Activated CD8-positive, alpha-beta T cell treated with anti-CD3 and anti-CD28 coated beads for 36 hours (primary cell): Measurements from ENCODE around the gene CAMP. TPM values are rescaled to one million over a fixed set of nuclear protein-coding genes. Genes with fewer than 3 reads are reported as not detected.

Experiments used
- ATAC-seq: fragments of 200-7000 bp; cut with Tn5 transposase; one replicate; pipeline ENCODE4 v1.10.0; 2021; ENCODE audit warnings: mild to moderate bottlenecking, moderate library complexity
- CTCF ChIA-PET: fragments of 350-600 bp; sonication (Branson Sonifier 250); formaldehyde crosslinking; loops from one replicate; lab custom pipeline; 2021; ENCODE audit warnings: antibody characterized with exemption; lab: Charles Lee
- POLR2A ChIA-PET: fragments of 350-600 bp; sonication (Branson Sonifier 250); formaldehyde crosslinking; loops from one replicate; lab custom pipeline; 2021; ENCODE audit warnings: antibody characterized with exemption; lab: Charles Lee
- DNase-seq: peaks from one replicate; pipeline ENCODE4 v3.0.0-alpha.2; 2020
- H3K27ac Mint-ChIP-seq: one replicate; pipeline ENCODE4 v1.8.0; 2021; ENCODE audit warnings: mild to moderate bottlenecking, mixed read lengths
- H3K27me3 Mint-ChIP-seq: one replicate; pipeline ENCODE4 v1.8.0; 2021; ENCODE audit warnings: mixed read lengths
- H3K36me3 Mint-ChIP-seq: one replicate; pipeline ENCODE4 v1.8.0; 2021; ENCODE audit warnings: low read depth, mixed read lengths
- H3K4me1 Mint-ChIP-seq: one replicate; pipeline ENCODE4 v1.8.0; 2021; ENCODE audit warnings: low read depth, mixed read lengths
- H3K4me3 Mint-ChIP-seq: one replicate; pipeline ENCODE4 v1.8.0; 2021; ENCODE audit warnings: mild to moderate bottlenecking, moderate library complexity, mixed read lengths
- H3K9me3 Mint-ChIP-seq: one replicate; pipeline ENCODE4 v1.8.0; 2021; ENCODE audit warnings: mixed read lengths
- intact Hi-C: fragments of 100-400 bp; cut with micrococcal nuclease; formaldehyde crosslinking; loops from one replicate; pipeline ENCODE4 v1.10.0; 2022
- total RNA-seq, 2 experiments: library from RNA; stranded (reverse); gene quantifications; one replicate each; pipeline ENCODE4 v1.2.3, GENCODE V29; 2021
- TF ChIP-seq, protein P1 (sequence below): fragments of 200-600 bp; IDR thresholded peaks from one replicate; pipeline ENCODE4 v1.8.0; 2022; ENCODE audit warnings: antibody characterized with exemption, mild to moderate bottlenecking

Gene CAMP
- total RNA-seq, 2 experiments from 2014 or later, result not detected

DNA sequence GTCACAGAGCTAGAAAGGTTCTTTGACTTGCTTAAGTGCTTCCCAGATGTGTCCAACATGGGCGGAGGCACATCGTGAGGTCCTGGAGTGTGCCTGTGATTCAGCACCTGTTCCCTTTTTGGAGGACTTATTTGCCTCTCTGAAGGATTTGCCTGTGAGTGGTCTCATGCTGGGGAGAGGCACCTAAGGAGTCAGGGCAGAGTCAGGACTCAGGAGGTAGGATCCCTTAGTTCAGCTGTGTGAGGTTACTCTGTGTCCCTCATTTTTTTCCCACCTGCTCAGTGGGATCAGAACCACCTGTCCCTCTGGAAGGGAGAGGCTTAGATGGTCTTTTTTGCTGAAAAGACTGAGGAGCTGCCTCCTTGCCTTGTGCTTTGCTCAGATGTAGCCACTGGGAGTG is 20.6 kb downstream of the CAMP start:
- H3K27ac Mint-ChIP-seq, result no peak overlapping the region
- peak overlapping the region; percentile 46 for H3K4me3 Mint-ChIP-seq
- TF ChIP-seq, protein P1, sequence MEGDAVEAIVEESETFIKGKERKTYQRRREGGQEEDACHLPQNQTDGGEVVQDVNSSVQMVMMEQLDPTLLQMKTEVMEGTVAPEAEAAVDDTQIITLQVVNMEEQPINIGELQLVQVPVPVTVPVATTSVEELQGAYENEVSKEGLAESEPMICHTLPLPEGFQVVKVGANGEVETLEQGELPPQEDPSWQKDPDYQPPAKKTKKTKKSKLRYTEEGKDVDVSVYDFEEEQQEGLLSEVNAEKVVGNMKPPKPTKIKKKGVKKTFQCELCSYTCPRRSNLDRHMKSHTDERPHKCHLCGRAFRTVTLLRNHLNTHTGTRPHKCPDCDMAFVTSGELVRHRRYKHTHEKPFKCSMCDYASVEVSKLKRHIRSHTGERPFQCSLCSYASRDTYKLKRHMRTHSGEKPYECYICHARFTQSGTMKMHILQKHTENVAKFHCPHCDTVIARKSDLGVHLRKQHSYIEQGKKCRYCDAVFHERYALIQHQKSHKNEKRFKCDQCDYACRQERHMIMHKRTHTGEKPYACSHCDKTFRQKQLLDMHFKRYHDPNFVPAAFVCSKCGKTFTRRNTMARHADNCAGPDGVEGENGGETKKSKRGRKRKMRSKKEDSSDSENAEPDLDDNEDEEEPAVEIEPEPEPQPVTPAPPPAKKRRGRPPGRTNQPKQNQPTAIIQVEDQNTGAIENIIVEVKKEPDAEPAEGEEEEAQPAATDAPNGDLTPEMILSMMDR, result no peak
- POLR2A ChIA-PET, result interaction anchor here (0.7 to 1.0 kb wide), 3 partner anchors 22 to 56 kb away, joined by 3 to 5 read pairs (median 3); partner anchors contain the start of gene CDC25A
- CTCF ChIA-PET, result interaction anchor here (0.6 to 0.9 kb wide), 2 partner anchors 10 to 193 kb away, joined by 3 read pairs; no protein-coding TSS in a partner anchor
- ATAC-seq (no peak), DNase-seq (no peak)
- intact Hi-C loops, result no loop called here
- peaks cover 43% of the 10 kb centered on the region for H3K4me1 Mint-ChIP-seq
- H3K9me3 Mint-ChIP-seq, result no peaks in the 10 kb centered on the region
- H3K27me3 Mint-ChIP-seq, result no peaks in the 10 kb centered on the region
- peaks cover 29% of the 10 kb centered on the region for H3K36me3 Mint-ChIP-seq

DNA sequence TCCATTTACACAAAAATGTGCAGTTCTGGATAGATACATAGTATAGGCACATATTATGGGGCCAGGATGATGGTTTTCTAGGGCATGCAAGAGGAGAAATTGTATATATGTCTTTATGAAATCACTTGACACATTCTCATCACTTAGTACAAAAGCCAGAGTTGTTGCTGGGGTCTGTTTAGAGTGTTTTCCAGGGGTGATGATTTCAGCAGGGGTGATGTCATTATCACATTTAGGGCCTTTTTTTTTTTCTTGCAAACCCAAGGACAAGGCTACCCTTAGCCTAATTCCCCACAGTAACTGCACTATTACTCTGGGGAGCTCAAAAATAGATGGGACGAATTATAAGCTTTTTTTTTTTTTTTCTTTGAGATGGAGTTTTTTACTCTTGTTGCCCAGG is 21.2 kb downstream of the CAMP start:
- H3K9me3 Mint-ChIP-seq, result no peaks in the 10 kb centered on the region
- no peak overlapping the region for H3K4me3 Mint-ChIP-seq
- TF ChIP-seq, protein P1, result no peak
- no peak for DNase-seq
- intact Hi-C loops, result no loop called here
- H3K4me1 Mint-ChIP-seq, result peaks cover 43% of the 10 kb centered on the region
- ATAC-seq, result no peak
- no peak overlapping the region for H3K27ac Mint-ChIP-seq
- CTCF ChIA-PET, result interaction anchor here (1.4 kb wide), 1 partner anchor 12 kb away, joined by 4 read pairs; no protein-coding TSS in a partner anchor
- POLR2A ChIA-PET, result interaction anchor here (0.7 to 1.0 kb wide), 4 partner anchors 10 to 56 kb away, joined by 3 to 5 read pairs (median 3); partner anchors contain the start of gene CDC25A
- H3K27me3 Mint-ChIP-seq, result no peaks in the 10 kb centered on the region
- peaks cover 29% of the 10 kb centered on the region for H3K36me3 Mint-ChIP-seq

DNA sequence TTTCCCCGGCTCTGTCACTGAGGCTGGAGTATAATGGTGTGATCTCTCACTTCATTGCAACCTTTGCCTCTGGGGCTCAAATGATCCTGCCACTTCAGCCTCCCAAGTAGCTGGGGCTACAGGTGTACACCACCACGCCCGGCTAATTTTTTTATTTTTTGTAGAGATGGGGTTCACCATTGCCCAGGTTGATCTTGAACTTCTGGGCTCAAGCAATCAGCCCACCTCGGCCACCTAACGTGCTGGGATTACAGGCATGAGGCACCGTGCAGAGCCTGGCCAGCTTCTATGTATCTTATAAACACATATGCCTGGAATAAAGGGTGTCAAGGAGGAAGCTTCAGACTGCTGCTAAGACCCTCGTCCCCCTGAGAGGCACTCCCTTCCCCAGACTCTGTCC is 21.8 kb downstream of the CAMP start:
- ChIA-PET POLR2A (interaction anchor here (1.1 kb wide), 1 partner anchor 57 kb away, joined by 3 read pairs; the partner anchor contains the start of gene CDC25A), CTCF (interaction anchor here (1.4 to 1.9 kb wide), 2 partner anchors 13 to 191 kb away, joined by 4 to 5 read pairs; no protein-coding TSS in a partner anchor)
- Mint-ChIP-seq H3K9me3 (no peaks in the 10 kb centered on the region), H3K27me3 (no peaks in the 10 kb centered on the region), H3K4me1 (peaks cover 38% of the 10 kb centered on the region), H3K4me3 (no peak overlapping the region), H3K27ac (no peak overlapping the region), H3K36me3 (peaks cover 29% of the 10 kb centered on the region)
- intact Hi-C loops, result no loop called here
- TF ChIP-seq, protein P1, result no peak
- ATAC-seq (no peak), DNase-seq (no peak)

DNA sequence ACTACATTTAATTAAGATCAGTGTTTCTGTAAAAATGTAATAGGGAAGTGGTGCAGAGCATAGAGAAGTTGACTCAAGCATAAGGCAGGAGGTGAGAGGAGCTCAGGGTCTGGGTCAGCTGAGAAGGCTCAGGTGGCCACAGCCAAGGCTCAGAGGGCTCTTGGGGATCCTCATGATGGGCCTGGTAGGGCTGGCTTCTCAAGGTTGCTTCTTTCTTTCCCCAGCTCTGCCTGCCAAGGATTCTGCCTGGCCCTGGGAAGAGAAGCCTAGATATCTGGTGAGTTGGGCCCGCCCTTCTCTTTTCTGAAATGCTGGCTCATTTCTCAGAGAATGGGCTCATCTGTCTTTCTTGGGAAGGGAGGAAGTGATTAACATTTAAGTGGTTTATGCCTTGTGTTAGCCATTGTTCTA is 24.1 kb downstream of the CAMP start:
- intact Hi-C loops, result no loop called here
- peaks cover 32% of the 10 kb centered on the region for H3K36me3 Mint-ChIP-seq
- H3K4me3 Mint-ChIP-seq, result peak overlapping the region; percentile 10
- TF ChIP-seq, protein P1, result no peak
- peaks cover 34% of the 10 kb centered on the region for H3K4me1 Mint-ChIP-seq
- ChIA-PET POLR2A (no interaction called here), CTCF (interaction anchor here (1.0 to 2.1 kb wide), 3 partner anchors 40 to 189 kb away, joined by 3 to 15 read pairs (median 3); no protein-coding TSS in a partner anchor)
- H3K27ac Mint-ChIP-seq, result peak overlapping the region; percentile 93
- H3K9me3 Mint-ChIP-seq, result no peaks in the 10 kb centered on the region
- ATAC-seq (peak; percentile 78), DNase-seq (peak; percentile 31)
- H3K27me3 Mint-ChIP-seq, result no peaks in the 10 kb centered on the region
